ENCODE measurements around the gene ENOX1. TPM values are rescaled to one million over a fixed set of nuclear protein-coding genes. Genes with fewer than 3 reads are reported as not detected.
A peak's percentile ranks its signal among the peaks of the same experiment; 100 is the strongest.

The ENOX1 gene
- total RNA-seq, 1 experiment from 2014 or later: 0.95 TPM

DNA sequence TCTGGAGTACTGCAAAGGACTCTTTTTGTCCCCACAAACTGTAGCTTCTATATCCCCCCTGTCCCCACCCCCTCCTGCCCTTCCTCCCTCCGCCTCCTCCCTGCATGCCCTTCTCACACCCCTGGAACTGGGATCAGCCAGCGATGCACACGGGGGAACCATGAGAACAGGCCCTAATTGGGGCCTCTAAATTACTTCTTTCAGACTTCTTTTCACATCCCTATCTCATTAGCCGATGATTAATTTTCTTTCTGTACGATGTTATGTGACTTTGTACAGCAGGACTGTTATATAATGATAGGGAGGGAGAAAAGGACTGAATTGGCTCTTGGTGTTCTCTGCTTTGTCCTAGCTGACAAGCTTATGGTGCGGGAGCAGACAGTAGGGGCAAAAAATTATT, 415.9 kb downstream of the ENOX1 start:
- BruUV-seq (replicated peaks): no TSS peak
- DNase-seq: no peak
- Histone ChIP-seq H3K4me2 (ENCODE audit: low read length) (no peak overlapping the region), H4K20me1 (ENCODE audit: low read length) (no peaks in the 10 kb centered on the region), H3K36me3 (ENCODE audit: low read depth, low read length) (no peaks in the 10 kb centered on the region), H2AFZ (ENCODE audit: low read length) (no peak overlapping the region), H3K4me1 (ENCODE audit: insufficient read depth, low read length) (no peaks in the 10 kb centered on the region), H3F3A (ENCODE audit: low read length, unreplicated experiment) (no peaks in the 10 kb centered on the region), H3K4me3 (ENCODE audit: low read length) (no peak overlapping the region), H3K27me3 (ENCODE audit: low read length) (no peaks in the 10 kb centered on the region), H3K27ac (ENCODE audit: low read length) (no peak overlapping the region), H3K9me2 (replicated peaks; ENCODE audit: low read length) (no peaks in the 10 kb centered on the region), H3K9ac (ENCODE audit: low read length) (no peak overlapping the region), H3K9me3 (ENCODE audit: low read length) (no peaks in the 10 kb centered on the region), H3K79me2 (ENCODE audit: low read length) (no peaks in the 10 kb centered on the region)
- no peak for TF ChIP-seq CTCF (conservative IDR thresholded peaks at IDR 0.05; ENCODE audit: low read depth, low read length)
- ChIA-PET CTCF (no interaction called here), POLR2A (ENCODE audit: unreplicated experiment) (no interaction called here)
- intact Hi-C loops (cut with micrococcal nuclease): no loop called here
- no peak for ATAC-seq

DNA sequence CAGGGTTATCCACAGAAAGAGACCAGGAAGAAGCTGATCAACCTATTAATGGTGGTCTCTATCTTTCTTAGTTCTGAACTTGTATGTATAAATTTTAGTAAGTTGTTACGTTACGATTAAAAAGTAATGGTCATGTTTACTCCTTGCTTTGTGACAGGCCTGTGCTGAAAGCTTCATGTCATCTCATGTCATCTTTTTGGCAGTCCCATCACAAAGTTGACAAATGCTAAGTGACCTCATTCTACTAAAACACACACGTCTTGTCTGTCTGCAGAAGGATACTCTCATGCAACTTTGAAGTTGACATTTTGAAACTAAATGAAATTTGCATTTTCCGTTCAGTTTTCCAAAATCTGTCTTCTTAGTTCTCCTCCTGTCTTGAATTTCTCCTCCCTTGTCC, 417.5 kb downstream of the ENOX1 start:
- ChIA-PET POLR2A (ENCODE audit: unreplicated experiment) (no interaction called here), CTCF (no interaction called here)
- DNase-seq (no peak), ATAC-seq (no peak)
- Histone ChIP-seq H3K4me1 (ENCODE audit: insufficient read depth, low read length) (no peaks in the 10 kb centered on the region), H3F3A (ENCODE audit: low read length, unreplicated experiment) (no peaks in the 10 kb centered on the region), H3K4me3 (ENCODE audit: low read length) (no peak overlapping the region), H3K27me3 (ENCODE audit: low read length) (no peaks in the 10 kb centered on the region), H3K9ac (ENCODE audit: low read length) (no peak overlapping the region), H3K4me2 (ENCODE audit: low read length) (no peak overlapping the region), H4K20me1 (ENCODE audit: low read length) (no peaks in the 10 kb centered on the region), H3K9me3 (ENCODE audit: low read length) (no peaks in the 10 kb centered on the region), H3K36me3 (ENCODE audit: low read depth, low read length) (no peaks in the 10 kb centered on the region), H3K9me2 (replicated peaks; ENCODE audit: low read length) (no peaks in the 10 kb centered on the region), H2AFZ (ENCODE audit: low read length) (no peak overlapping the region), H3K79me2 (ENCODE audit: low read length) (no peaks in the 10 kb centered on the region), H3K27ac (ENCODE audit: low read length) (no peak overlapping the region)
- TF ChIP-seq CTCF (conservative IDR thresholded peaks at IDR 0.05; ENCODE audit: low read depth, low read length) (no peak), EZH2phosphoT487 (IDR thresholded peaks at IDR 0.05; ENCODE audit: borderline replicate concordance, low read length) (no peak), EZH2 (IDR thresholded peaks at IDR 0.05; ENCODE audit: low read length, unreplicated experiment) (no peak)
- intact Hi-C loops (cut with micrococcal nuclease): no loop called here
- no TSS peak for BruUV-seq (replicated peaks)

DNA sequence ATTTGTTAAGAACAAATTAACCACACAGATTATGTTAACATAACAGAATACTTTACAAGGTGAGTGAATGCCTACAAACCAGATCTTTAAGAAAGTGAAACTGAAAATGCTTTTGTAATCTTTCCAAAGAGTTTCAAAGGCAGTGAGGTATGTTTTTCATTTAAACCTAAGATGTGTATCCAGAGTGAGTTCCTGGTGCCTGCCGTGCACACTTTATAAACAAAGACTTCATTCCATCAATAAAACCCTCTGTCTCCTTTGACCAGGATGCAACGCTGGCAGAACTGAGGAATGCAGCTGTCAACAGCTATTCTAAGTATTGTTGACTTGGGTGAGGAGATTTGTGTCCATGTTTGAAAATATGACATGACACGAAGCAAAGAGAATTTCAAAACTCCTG, 418.8 kb downstream of the ENOX1 start:
- no peaks in the 10 kb centered on the region for H4K20me1 ChIP-seq (ENCODE audit: low read length)
- intact Hi-C loops (cut with micrococcal nuclease): no loop called here
- no peak for TF ChIP-seq CTCF (conservative IDR thresholded peaks at IDR 0.05; ENCODE audit: low read depth, low read length)
- TF ChIP-seq EZH2 (IDR thresholded peaks at IDR 0.05; ENCODE audit: low read length, unreplicated experiment): no peak
- no peak for TF ChIP-seq EZH2phosphoT487 (IDR thresholded peaks at IDR 0.05; ENCODE audit: borderline replicate concordance, low read length)
- no peaks in the 10 kb centered on the region for H3K4me1 ChIP-seq (ENCODE audit: insufficient read depth, low read length)
- peak; percentile 20; the same call in 1 of the 2 replicates for ATAC-seq
- H2AFZ ChIP-seq (ENCODE audit: low read length): no peak overlapping the region
- no peaks in the 10 kb centered on the region for H3K27me3 ChIP-seq (ENCODE audit: low read length)
- H3F3A ChIP-seq (ENCODE audit: low read length, unreplicated experiment): no peaks in the 10 kb centered on the region
- no peaks in the 10 kb centered on the region for H3K9me3 ChIP-seq (ENCODE audit: low read length)
- CTCF ChIA-PET: no interaction called here
- H3K27ac ChIP-seq (ENCODE audit: low read length): no peak overlapping the region
- H3K4me3 ChIP-seq (ENCODE audit: low read length): no peak overlapping the region
- POLR2A ChIA-PET (ENCODE audit: unreplicated experiment): no interaction called here
- no peak overlapping the region for H3K9ac ChIP-seq (ENCODE audit: low read length)
- BruUV-seq (replicated peaks): no TSS peak
- no peaks in the 10 kb centered on the region for H3K9me2 ChIP-seq (replicated peaks; ENCODE audit: low read length)
- no peaks in the 10 kb centered on the region for H3K79me2 ChIP-seq (ENCODE audit: low read length)
- no peak for DNase-seq
- no peaks in the 10 kb centered on the region for H3K36me3 ChIP-seq (ENCODE audit: low read depth, low read length)
- peak overlapping the region; percentile 23 for H3K4me2 ChIP-seq (ENCODE audit: low read length)
